ENCODE data around the gene RNMT. TPM values are rescaled to one million over a fixed set of nuclear protein-coding genes. Genes with fewer than 3 reads are reported as not detected.

Gene RNMT
- total RNA-seq, 1 experiment from 2014 or later = 58.0 TPM

- ChIA-PET CTCF (no interaction called here), RAD21 (ENCODE audit: low non-redundant PET in 1 of 2, low total read pairs in 2 of 2, uncharacterized antibody in 2 of 2, unreplicated experiment in 2 of 2) (no interaction called here), POLR2A (no interaction called here)
- DNase-seq (ENCODE audit: low read depth, low spot score) (no peak), ATAC-seq (no peak)
- H3K9ac ChIP-seq (ENCODE audit: low read length) = no peak overlapping the region
- no peaks in the 10 kb centered on the region for H3K79me2 ChIP-seq (ENCODE audit: insufficient read depth, low read length)
- H3K9me3 ChIP-seq (ENCODE audit: control insufficient read depth in 1 of 2, insufficient read depth in 1 of 2, low read depth in 1 of 2, low read length in 2 of 2) = no peaks in the 10 kb centered on the region
- H3K36me3 ChIP-seq (ENCODE audit: control insufficient read depth in 1 of 2, insufficient read depth in 2 of 2, low read length in 2 of 2) = peaks cover 38 to 45% of the 10 kb centered on the region in 2 experiments
- H3K4me2 ChIP-seq (ENCODE audit: low read length) = no peak overlapping the region
- no peaks in the 10 kb centered on the region for H3K9me2 ChIP-seq (ENCODE audit: insufficient read depth)
- H3K27me3 ChIP-seq (ENCODE audit: insufficient read depth, low read length) = no peaks in the 10 kb centered on the region
- H3K27ac ChIP-seq (ENCODE audit: low read depth, low read length) = no peak overlapping the region
- no peaks in the 10 kb centered on the region for H4K20me1 ChIP-seq (ENCODE audit: insufficient read depth)
- H3K4me1 ChIP-seq (ENCODE audit: control insufficient read depth in 1 of 2, insufficient read depth in 2 of 2, low read length in 2 of 2) = no peaks in the 10 kb centered on the region
- no TSS peak for BruUV-seq (replicated peaks)
- H2AFZ ChIP-seq (ENCODE audit: low read depth, low read length, poor library complexity, severe bottlenecking) = no peak overlapping the region
- H3K4me3 ChIP-seq (replicated peaks in 1 of 2; ENCODE audit: low read depth in 1 of 2, low read length in 2 of 2) = no peak overlapping the region
- TF ChIP-seq RAD21 (IDR thresholded peaks at IDR 0.05; ENCODE audit: low read depth) = no peak
- TF ChIP-seq ZFX (IDR thresholded peaks at IDR 0.05) = no peak
- TF ChIP-seq POLR2AphosphoS5 (IDR thresholded peaks at IDR 0.05; ENCODE audit: low read depth, low read length) = no peak
- intact Hi-C loops (cut with micrococcal nuclease) = no loop called here
Observed at GRCh38 chr18:13756671-13757070, 30.2 kb downstream of the RNMT start.

GRCh38 chr18:13758622-13759021, 32.1 kb downstream of the RNMT start:
- Histone ChIP-seq H3K9me3 (ENCODE audit: control insufficient read depth in 1 of 2, insufficient read depth in 1 of 2, low read depth in 1 of 2, low read length in 2 of 2) (no peaks in the 10 kb centered on the region), H3K79me2 (ENCODE audit: insufficient read depth, low read length) (no peaks in the 10 kb centered on the region), H3K36me3 (ENCODE audit: control insufficient read depth in 1 of 2, insufficient read depth in 2 of 2, low read length in 2 of 2) (peaks cover 28 to 34% of the 10 kb centered on the region in 2 experiments), H3K4me3 (replicated peaks in 1 of 2; ENCODE audit: low read depth in 1 of 2, low read length in 2 of 2) (no peak overlapping the region), H3K27ac (ENCODE audit: low read depth, low read length) (no peak overlapping the region), H3K9me2 (ENCODE audit: insufficient read depth) (no peaks in the 10 kb centered on the region), H3K4me1 (ENCODE audit: control insufficient read depth in 1 of 2, insufficient read depth in 2 of 2, low read length in 2 of 2) (no peaks in the 10 kb centered on the region), H4K20me1 (ENCODE audit: insufficient read depth) (no peaks in the 10 kb centered on the region), H3K9ac (ENCODE audit: low read length) (no peak overlapping the region), H3K4me2 (ENCODE audit: low read length) (no peak overlapping the region), H3K27me3 (ENCODE audit: insufficient read depth, low read length) (no peaks in the 10 kb centered on the region), H2AFZ (ENCODE audit: low read depth, low read length, poor library complexity, severe bottlenecking) (no peak overlapping the region)
- BruUV-seq (replicated peaks) = no TSS peak
- DNase-seq (ENCODE audit: low read depth, low spot score) (no peak), ATAC-seq (no peak)
- ChIA-PET RAD21 (ENCODE audit: low non-redundant PET in 1 of 2, low total read pairs in 2 of 2, uncharacterized antibody in 2 of 2, unreplicated experiment in 2 of 2) (no interaction called here), CTCF (no interaction called here), POLR2A (no interaction called here)
- intact Hi-C loops (cut with micrococcal nuclease) = no loop called here
- TF ChIP-seq SP1 (IDR thresholded peaks at IDR 0.05; ENCODE audit: low read depth) (no peak), ZFX (IDR thresholded peaks at IDR 0.05) (no peak), ZBTB33 (IDR thresholded peaks at IDR 0.05; ENCODE audit: extremely low read depth, insufficient replicate concordance, low read length) (no peak), EZH2 (IDR thresholded peaks at IDR 0.05) (no peak), RAD21 (IDR thresholded peaks at IDR 0.05; ENCODE audit: low read depth) (no peak), ELF1 (IDR thresholded peaks at IDR 0.05; ENCODE audit: borderline replicate concordance, low read depth) (no peak), JUND (IDR thresholded peaks at IDR 0.05) (no peak), SRF (IDR thresholded peaks at IDR 0.05; ENCODE audit: low read depth) (no peak), YY1 (IDR thresholded peaks at IDR 0.05; ENCODE audit: extremely low read depth, insufficient replicate concordance, low read depth, low read length) (no peak)
- TF ChIP-seq, protein P1, sequence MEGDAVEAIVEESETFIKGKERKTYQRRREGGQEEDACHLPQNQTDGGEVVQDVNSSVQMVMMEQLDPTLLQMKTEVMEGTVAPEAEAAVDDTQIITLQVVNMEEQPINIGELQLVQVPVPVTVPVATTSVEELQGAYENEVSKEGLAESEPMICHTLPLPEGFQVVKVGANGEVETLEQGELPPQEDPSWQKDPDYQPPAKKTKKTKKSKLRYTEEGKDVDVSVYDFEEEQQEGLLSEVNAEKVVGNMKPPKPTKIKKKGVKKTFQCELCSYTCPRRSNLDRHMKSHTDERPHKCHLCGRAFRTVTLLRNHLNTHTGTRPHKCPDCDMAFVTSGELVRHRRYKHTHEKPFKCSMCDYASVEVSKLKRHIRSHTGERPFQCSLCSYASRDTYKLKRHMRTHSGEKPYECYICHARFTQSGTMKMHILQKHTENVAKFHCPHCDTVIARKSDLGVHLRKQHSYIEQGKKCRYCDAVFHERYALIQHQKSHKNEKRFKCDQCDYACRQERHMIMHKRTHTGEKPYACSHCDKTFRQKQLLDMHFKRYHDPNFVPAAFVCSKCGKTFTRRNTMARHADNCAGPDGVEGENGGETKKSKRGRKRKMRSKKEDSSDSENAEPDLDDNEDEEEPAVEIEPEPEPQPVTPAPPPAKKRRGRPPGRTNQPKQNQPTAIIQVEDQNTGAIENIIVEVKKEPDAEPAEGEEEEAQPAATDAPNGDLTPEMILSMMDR (IDR thresholded peaks at IDR 0.05 in 2 of 3, conservative IDR thresholded peaks at IDR 0.05 in 1 of 3; ENCODE audit: borderline replicate concordance in 1 of 3, insufficient read depth in 1 of 3, low read depth in 2 of 3, low read length in 2 of 3) = no peak

All from HCT116 (cell line).